Renal cortical epithelial cell (primary cell): ENCODE results near the gene PXDN. TPM values are rescaled to one million over a fixed set of nuclear protein-coding genes. Genes with fewer than 3 reads are reported as not detected.

Source experiments
- DNase-seq: peaks from one replicate; pipeline ENCODE4 v3.0.0-alpha.2; 2011; ENCODE audit warnings: low read depth
- total RNA-seq: library from RNA; depleted of rRNA; stranded (reverse); fragments of >200 nt; gene quantifications from 2 replicates; pipeline ENCODE4 v1.2.3, GENCODE V29; 2014

PXDN gene
- total RNA-seq, 1 donor from 2014 or later, result 291 TPM

GRCh38 chr2:1754046-1754445 lies 9.7 kb upstream of the PXDN start:
- no peak for DNase-seq

DNA sequence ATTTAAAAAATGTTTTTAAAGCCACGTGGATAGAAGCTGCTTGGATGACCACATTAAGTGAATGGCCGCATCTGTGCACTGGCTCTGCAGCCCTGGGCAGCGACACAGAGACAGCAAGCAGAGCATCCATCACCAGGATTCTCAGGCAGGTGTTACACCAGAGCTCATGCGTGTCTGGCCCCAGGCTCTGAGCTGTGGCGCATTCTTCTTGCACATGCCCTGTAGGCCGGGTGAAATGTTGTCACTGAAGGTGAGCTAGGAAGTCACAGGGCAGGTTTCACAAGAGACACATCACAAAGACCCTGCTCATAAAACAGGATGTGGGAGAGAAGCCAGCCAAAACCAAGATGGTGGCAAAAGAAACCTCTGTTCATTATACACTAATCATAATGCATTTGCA lies 8.4 kb upstream of the PXDN start:
- no peak for DNase-seq

DNA sequence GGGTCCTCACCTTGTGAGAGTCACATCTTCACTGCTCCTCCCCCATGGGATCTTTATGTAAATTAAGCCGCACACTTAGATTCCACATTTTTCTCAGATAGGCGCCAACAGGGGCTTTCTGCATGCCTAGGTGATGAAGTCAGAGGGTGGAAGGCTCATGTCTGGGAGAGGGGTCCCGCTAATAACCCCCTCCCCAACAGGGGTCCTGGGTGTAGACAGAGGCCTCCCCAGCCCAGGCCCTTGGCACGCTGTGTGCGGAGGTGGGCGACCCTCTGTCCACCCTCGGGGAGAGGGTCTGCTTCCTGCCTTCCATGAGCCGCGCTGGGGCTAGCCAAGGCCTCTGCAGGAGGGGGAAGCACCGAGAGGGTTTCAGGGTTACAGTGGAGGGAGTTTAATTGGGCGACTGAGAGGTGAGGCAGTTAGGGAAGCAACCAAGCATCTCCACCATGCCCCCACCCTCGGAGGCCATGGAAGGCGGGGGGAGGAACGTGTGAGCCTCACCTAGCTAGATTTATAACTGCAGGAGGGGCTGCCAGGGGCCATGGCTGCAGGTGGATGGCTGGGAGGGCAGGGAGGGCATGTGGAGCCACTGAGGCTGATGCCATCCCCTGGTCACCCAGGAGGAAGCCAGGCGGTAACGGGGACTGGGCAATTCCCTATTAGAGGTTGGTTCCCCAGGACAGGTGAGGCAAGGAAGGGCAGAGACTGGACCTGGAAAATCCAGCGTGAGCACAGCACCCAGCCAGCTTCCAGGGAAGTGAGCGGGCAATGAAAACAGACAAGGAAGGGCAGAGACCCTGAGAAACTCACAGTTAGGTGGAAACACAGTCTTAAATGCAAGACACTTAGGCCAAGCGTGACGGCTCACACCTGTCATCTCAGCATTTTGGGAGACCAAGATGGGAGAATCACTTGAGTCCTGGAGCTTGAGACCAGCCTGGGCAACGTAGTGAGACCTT lies 7.7 kb upstream of the PXDN start:
- DNase-seq, result no peak

GRCh38 chr2:1750933-1751766 lies 6.8 kb upstream of the PXDN start:
- DNase-seq, result peak; percentile 59

GRCh38 chr2:1750270-1750932 lies 6.1 kb upstream of the PXDN start:
- no peak for DNase-seq

GRCh38 chr2:1749489-1750119 lies 5.3 kb upstream of the PXDN start:
- no peak for DNase-seq

DNA sequence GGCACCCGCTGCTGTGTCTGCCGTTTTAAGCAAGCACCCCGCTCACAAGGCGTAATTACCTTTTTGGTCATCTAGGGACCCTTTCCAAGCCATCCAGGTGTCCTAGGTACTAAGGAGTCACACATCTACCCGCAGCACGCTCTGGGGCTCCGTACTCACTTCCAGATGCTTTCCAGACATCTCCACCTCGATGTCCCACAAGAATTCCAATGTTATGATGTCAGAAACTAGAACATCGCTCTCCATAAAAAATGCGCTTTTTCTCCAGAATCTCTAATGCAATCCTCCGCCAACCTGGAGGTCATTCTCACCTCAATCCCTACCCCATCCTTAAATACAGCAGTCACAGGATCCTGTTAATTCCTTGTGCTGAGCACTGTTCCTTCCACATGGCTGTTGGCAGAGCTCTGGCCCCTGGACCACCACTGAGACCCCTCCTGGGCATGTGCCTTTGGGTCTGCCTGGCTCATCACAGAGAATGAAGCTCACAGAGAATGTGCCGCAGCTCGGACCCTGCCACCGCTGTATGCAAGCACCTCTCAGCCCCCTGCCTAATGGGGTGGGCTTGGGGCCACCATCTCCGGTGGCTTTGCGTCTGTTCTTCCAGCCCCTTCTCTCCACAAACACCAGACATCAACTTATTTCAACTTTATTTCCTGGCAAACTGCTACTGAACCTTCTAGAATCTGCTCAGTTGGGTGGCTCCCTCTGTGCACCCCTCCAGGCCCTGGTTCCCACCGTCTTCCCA lies 4.6 kb upstream of the PXDN start:
- no peak for DNase-seq

DNA sequence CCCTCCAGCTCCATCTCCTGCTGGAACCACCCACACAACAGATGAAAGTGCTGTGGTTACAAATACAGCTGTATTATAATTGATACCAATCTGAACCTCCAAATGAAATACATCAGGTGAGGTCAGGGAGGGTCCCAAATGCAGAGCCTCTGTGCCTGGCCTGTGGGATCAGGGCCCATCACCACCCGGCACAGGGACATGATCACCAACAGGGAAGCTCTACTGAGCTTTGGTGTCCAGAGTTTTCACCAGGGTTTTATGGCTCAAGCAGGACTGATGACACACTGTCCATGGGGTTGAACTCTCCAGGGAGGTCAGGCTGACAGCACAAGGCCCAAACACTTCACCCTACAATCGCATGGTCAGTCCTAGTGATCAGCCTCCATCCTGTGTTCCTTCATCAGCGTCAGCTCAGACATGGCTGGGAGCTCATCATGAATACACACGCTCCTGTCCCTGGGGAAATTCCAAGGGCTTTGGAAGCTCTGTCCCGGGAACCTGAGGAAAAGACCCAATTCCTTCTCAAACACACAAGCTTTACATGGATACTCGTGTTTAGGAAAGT lies 3.9 kb upstream of the PXDN start:
- DNase-seq, result no peak

DNA sequence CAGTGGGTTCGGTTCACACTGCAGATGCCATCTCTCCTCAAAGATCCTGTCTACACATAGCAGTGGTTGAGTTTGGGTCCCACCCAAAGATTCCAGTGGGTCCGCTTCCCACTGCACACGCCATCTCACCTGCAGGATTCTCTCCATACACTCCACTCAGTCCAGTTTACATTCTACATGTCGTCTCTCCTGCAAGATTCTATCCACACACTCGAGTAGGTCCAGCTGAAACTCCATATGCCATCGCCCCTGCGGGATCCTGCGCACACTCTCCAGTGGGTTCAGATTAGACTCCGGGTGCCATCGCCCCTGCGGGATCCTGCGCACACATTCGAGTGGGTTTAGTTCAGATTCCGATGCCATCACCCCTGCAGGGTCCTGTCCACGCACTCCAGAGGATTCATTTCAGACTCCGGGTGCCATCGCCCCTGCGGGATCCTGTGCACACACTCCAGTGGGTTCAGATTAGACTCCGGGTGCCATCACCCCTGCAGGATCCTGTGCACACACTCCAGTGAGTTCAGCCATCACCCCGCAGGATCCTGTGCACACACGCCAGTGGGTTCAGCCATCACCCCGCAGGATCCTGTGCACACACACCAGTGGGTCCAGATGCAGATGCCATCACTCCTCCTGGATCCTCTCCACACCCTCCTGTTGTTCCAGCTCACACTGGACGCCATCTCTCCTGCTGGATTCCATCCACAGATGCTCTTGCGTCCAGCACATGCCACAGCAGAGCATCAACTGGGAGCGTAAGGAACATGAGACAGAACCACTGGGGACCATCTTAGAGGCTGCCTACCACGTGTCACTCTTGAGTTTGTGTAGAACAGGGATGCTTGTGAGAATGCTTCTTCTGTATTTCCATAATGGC lies 3.0 kb upstream of the PXDN start:
- no peak for DNase-seq

- no peak for DNase-seq
These were observed 2.1 kb upstream of the PXDN start for GRCh38 chr2:1746174-1747064.

- no peak for DNase-seq
These were observed 1.1 kb upstream of the PXDN start for GRCh38 chr2:1745171-1746023.

GRCh38 chr2:1744151-1744445 lies 217 bp downstream of the PXDN start:
- no peak for DNase-seq

DNA sequence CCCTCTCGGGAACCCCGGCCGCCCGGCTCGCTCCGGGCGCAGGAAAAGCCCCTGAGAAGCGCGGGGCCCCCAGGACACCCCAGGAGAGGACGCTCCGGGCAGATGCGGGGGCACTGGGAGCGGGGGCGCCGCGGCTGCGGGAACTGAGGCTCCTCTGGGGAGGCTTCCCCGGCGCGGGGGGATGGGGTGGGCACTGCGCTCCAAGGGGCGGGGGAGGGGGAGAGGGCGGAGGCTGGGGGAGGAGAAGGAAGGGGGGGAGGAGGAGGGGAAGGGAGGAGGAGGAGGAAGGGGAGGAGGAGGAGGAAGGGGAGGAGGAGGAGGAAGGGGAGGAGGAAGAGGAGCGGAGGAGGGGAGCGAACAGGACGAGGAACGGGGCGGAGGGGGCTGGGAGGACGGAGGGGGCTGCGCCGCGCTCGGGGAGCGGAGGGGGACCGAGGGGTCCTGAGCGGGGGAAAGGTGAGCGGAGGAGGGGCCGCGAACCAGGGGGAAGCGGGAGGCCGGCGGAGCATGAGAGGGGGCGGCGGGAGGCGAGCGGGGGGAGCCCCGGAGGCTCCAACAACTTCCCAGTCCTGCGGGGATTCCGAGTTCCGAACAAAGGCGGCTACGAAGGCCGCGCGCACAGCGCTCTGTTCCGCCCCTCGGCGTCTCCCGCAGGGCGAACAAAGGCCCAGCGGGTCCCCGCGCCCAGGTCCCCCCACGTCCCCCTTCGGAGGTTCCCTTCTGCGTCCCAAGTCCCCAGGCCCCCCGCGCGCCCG lies 742 bp downstream of the PXDN start:
- no peak for DNase-seq

GRCh38 chr2:1742681-1743395 lies 1.5 kb downstream of the PXDN start:
- DNase-seq, result peak; percentile 74

- no peak for DNase-seq
These were observed 2.0 kb downstream of the PXDN start for GRCh38 chr2:1742301-1742680.

- no peak for DNase-seq
These were observed 2.5 kb downstream of the PXDN start for GRCh38 chr2:1741851-1742250.
